Endothelial cell of umbilical vein (primary cell): ENCODE results near the gene BCR. TPM values are rescaled to one million over a fixed set of nuclear protein-coding genes. Genes with fewer than 3 reads are reported as not detected.

Source experiments
- BruUV-seq: library from RNA; stranded (reverse); fragments of 400-500 nt; replicated peaks from 2 replicates; lab custom pipeline; 2021; lab: Mats Ljungman, UMichigan
- CTCF ChIA-PET: fragments of 300-600, 350-600 bp; sonication (Branson Sonifier 250); formaldehyde crosslinking; loops from one replicate; lab custom pipeline; 2021; ENCODE audit warnings: antibody characterized with exemption, inconsistent platforms; lab: Charles Lee
- POLR2A ChIA-PET: fragments of 300-600, 350-600 bp; sonication (Branson Sonifier 250); formaldehyde crosslinking; loops from one replicate; lab custom pipeline; 2021; ENCODE audit warnings: antibody characterized with exemption, inconsistent platforms; lab: Charles Lee
- DNase-seq: peaks from one replicate; pipeline ENCODE4 v3.0.0-alpha.2; 2011; ENCODE audit warnings: low read depth, low spot score
- FAIRE-seq: peaks from 2 replicates; lab custom pipeline; 2011; peaks lifted over from hg19 to GRCh38; lab: Jason Lieb, UNC
- H2AFZ ChIP-seq: 2 replicates; pipeline ENCODE4 v1.6.0; 2012; ENCODE audit warnings: low read depth, low read length, control low read depth, inconsistent platforms
- H3K27ac ChIP-seq: 2 replicates; pipeline ENCODE4 v1.5.1; 2011; ENCODE audit warnings: low read depth, mild to moderate bottlenecking, control low read depth, low read length, moderate library complexity; ENCODE audit not compliant: insufficient read depth
- H3K27me3 ChIP-seq, 2 experiments: 2 replicates each; pipeline versions ENCODE4 v1.6.0 to v1.6.1; 2011; ENCODE audit warnings: low read length in 2 of 2, mixed read lengths in 1 of 2; ENCODE audit not compliant: control insufficient read depth in 2 of 2, insufficient read depth in 2 of 2
- H3K36me3 ChIP-seq, 2 experiments: 2 replicates in 1 of 2; 3 replicates in 1 of 2; pipeline ENCODE4 v1.5.1; 2011; ENCODE audit warnings: low read length in 2 of 2, mild to moderate bottlenecking in 1 of 2, moderate library complexity in 1 of 2; ENCODE audit not compliant: control insufficient read depth in 2 of 2, insufficient read depth in 2 of 2; ENCODE audit errors: extremely low read depth in 1 of 2
- H3K4me1 ChIP-seq: 3 replicates; pipeline ENCODE4 v1.5.1; 2011; ENCODE audit warnings: mild to moderate bottlenecking, low read length; ENCODE audit not compliant: control insufficient read depth, insufficient read depth; ENCODE audit errors: extremely low read depth
- H3K4me2 ChIP-seq: 2 replicates; pipeline ENCODE4 v1.6.1; 2011; ENCODE audit warnings: low read length, control low read depth, mixed read lengths; ENCODE audit not compliant: insufficient read depth
- H3K4me3 ChIP-seq, 3 experiments: fragments of 200-600 bp in 1 of 3; sonication (generic), shearing (Covaris generic) in 1 of 3; replicated peaks in 1 of 3; 2 replicates each; pipeline ENCODE4 v1.5.1; 2011 to 2016; ENCODE audit warnings: control low read depth in 3 of 3, low read length in 3 of 3, mild to moderate bottlenecking in 2 of 3, inconsistent platforms in 1 of 3, low read depth in 1 of 3, moderate library complexity in 1 of 3; ENCODE audit not compliant: insufficient read depth in 1 of 3
- H3K79me2 ChIP-seq: 2 replicates; pipeline ENCODE4 v1.6.0; 2012; ENCODE audit warnings: low read length, inconsistent platforms; ENCODE audit not compliant: control insufficient read depth, insufficient read depth
- H3K9ac ChIP-seq: replicated peaks from 2 replicates; pipeline ENCODE3; 2011; ENCODE audit warnings: low read length, control low read depth; ENCODE audit not compliant: insufficient read depth; ENCODE audit errors: extremely low read depth
- H3K9me1 ChIP-seq: replicated peaks from 3 replicates; pipeline ENCODE4 v1.6.0; 2011; ENCODE audit warnings: mild to moderate bottlenecking, low read length; ENCODE audit not compliant: control insufficient read depth, insufficient read depth; ENCODE audit errors: extremely low read depth
- H3K9me3 ChIP-seq: replicated peaks from 2 replicates; pipeline ENCODE4 v1.5.1; 2012; ENCODE audit warnings: low read length, inconsistent platforms; ENCODE audit not compliant: control insufficient read depth, insufficient read depth
- H4K20me1 ChIP-seq: replicated peaks from 2 replicates; pipeline ENCODE3; 2011; ENCODE audit warnings: mild to moderate bottlenecking, low read length; ENCODE audit not compliant: control insufficient read depth, insufficient read depth; ENCODE audit errors: extremely low read depth
- EZH2 ChIP-seq: IDR thresholded peaks from 2 replicates; pipeline ENCODE4 v1.6.1; 2012; ENCODE audit warnings: borderline replicate concordance, low read depth, mild to moderate bottlenecking, moderate library complexity, low read length, inconsistent platforms; ENCODE audit not compliant: severe bottlenecking
- FOS ChIP-seq: IDR thresholded peaks from 2 replicates; pipeline ENCODE4 v1.6.1; 2011; ENCODE audit warnings: mild to moderate bottlenecking, low read length, moderate library complexity, borderline replicate concordance; ENCODE audit not compliant: insufficient read depth
- GATA2 ChIP-seq: IDR thresholded peaks from 2 replicates; pipeline ENCODE4 v1.7.0; 2011; ENCODE audit warnings: low read depth, mild to moderate bottlenecking, moderate library complexity, mixed read lengths, low read length; ENCODE audit not compliant: insufficient read length, insufficient read depth
- JUN ChIP-seq: IDR thresholded peaks from 2 replicates; pipeline ENCODE4 v1.6.1; 2011; ENCODE audit warnings: borderline replicate concordance, low read depth; ENCODE audit not compliant: insufficient read length, insufficient read depth
- MYC ChIP-seq: IDR thresholded peaks from one replicate; pipeline ENCODE4 v1.6.1; 2011; ENCODE audit warnings: mild to moderate bottlenecking, low read depth, low read length
- POLR2A ChIP-seq: IDR thresholded peaks from 2 replicates; pipeline ENCODE4 v1.6.1; 2012; ENCODE audit warnings: low read depth, mild to moderate bottlenecking, control low read depth, low read length
- POLR2AphosphoS5 ChIP-seq: IDR thresholded peaks from 2 replicates; pipeline ENCODE4 v1.6.1; 2012; ENCODE audit warnings: low read depth, mild to moderate bottlenecking, control low read depth, low read length, moderate library complexity; ENCODE audit not compliant: insufficient read depth
- dilution Hi-C: fragments of 300-500 bp; cut with MboI; formaldehyde crosslinking; loops from one replicate; pipeline ENCODE4 v1.15.0; 2019; ENCODE audit warnings: low sequenced_read_pairs; ENCODE audit not compliant: extremely low pct_ligation_motif_present
- intact Hi-C: fragments of 100-400 bp; cut with micrococcal nuclease; formaldehyde crosslinking; loops from one replicate; pipeline ENCODE4 v1.10.0; 2022
- polyA plus RNA-seq, 4 experiments: library from polyadenylated mRNA; depleted of rRNA in 3 of 4; stranded (reverse) in 3 of 4; unstranded in 1 of 4; fragments of >200 nt; gene quantifications; 2 replicates each; pipeline versions ENCODE4 v1.2.1 to v1.2.3, GENCODE V29; 2011 to 2012; ENCODE audit warnings: missing spikeins in 1 of 4
- total RNA-seq: library from RNA; stranded (reverse); gene quantifications from 2 replicates; pipeline ENCODE4 v1.2.3, GENCODE V29; 2021
- TF ChIP-seq, protein P1 (sequence below), 2 donors: IDR thresholded peaks; 1 replicate in 1 of 2; 2 replicates in 1 of 2; pipeline ENCODE4 v1.5.1; 2011; ENCODE audit warnings: low read length in 2 of 2, mild to moderate bottlenecking in 2 of 2, moderate library complexity in 2 of 2, control low read depth in 1 of 2, inconsistent platforms in 1 of 2, low read depth in 1 of 2; ENCODE audit not compliant: insufficient read depth in 1 of 2; ENCODE audit errors: extremely low read depth in 1 of 2
- TF ChIP-seq, protein P2 (sequence below): IDR thresholded peaks from 2 replicates; pipeline ENCODE4 v1.6.1; 2011; ENCODE audit not compliant: insufficient read depth, insufficient read length

BCR gene
- total and polyA plus RNA-seq, 2 donors (not counting 3 experiments of a cell fraction or from before 2014, with no cell fraction given), result 129 to 141 TPM

DNA sequence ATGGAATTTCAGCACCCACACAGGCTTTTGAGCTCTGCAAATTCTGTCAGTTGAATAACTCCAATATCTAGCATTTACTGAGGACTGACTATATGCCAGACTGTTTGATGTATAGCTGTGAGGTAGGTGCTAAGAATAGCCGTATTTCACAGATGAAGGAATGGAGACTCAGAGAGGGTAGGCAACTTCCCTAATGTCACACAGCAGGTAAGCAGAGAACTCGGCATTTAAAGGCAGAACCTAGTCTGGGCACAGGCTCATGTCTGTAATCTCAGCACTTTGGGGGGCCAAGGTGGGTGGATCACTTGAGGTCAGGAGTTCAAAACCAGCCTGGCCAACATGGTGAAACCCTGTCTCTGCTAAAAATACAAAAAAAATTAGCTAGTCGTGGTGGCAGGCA lies 184.1 kb downstream of the BCR start:
- Histone ChIP-seq H4K20me1 (no peaks in the 10 kb centered on the region), H3K79me2 (no peaks in the 10 kb centered on the region), H2AFZ (no peak overlapping the region), H3K9ac (no peak overlapping the region), H3K27me3 (peaks cover 24 to 31% of the 10 kb centered on the region in 2 experiments), H3K4me1 (no peaks in the 10 kb centered on the region), H3K9me3 (no peaks in the 10 kb centered on the region), H3K4me2 (no peak overlapping the region), H3K9me1 (no peaks in the 10 kb centered on the region), H3K36me3 (no peaks in the 10 kb centered on the region), H3K27ac (no peak overlapping the region), H3K4me3 (no peak overlapping the region)
- BruUV-seq, result no TSS peak
- intact Hi-C loops (no loop called here), dilution Hi-C loops (no loop called here)
- no peak for DNase-seq
- ChIA-PET CTCF (no interaction called here), POLR2A (no interaction called here)
- FAIRE-seq, result no peak
- no peak for TF ChIP-seq GATA2
- TF ChIP-seq, protein P1, sequence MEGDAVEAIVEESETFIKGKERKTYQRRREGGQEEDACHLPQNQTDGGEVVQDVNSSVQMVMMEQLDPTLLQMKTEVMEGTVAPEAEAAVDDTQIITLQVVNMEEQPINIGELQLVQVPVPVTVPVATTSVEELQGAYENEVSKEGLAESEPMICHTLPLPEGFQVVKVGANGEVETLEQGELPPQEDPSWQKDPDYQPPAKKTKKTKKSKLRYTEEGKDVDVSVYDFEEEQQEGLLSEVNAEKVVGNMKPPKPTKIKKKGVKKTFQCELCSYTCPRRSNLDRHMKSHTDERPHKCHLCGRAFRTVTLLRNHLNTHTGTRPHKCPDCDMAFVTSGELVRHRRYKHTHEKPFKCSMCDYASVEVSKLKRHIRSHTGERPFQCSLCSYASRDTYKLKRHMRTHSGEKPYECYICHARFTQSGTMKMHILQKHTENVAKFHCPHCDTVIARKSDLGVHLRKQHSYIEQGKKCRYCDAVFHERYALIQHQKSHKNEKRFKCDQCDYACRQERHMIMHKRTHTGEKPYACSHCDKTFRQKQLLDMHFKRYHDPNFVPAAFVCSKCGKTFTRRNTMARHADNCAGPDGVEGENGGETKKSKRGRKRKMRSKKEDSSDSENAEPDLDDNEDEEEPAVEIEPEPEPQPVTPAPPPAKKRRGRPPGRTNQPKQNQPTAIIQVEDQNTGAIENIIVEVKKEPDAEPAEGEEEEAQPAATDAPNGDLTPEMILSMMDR (IDR thresholded peaks at IDR 0.05; ENCODE audit: extremely low read depth in 1 of 2, insufficient read depth in 1 of 2, low read depth in 1 of 2, low read length in 2 of 2), result no peak
- TF ChIP-seq JUN, result no peak
- no peak for TF ChIP-seq FOS
- TF ChIP-seq MYC, result no peak
- TF ChIP-seq EZH2, result no peak
- TF ChIP-seq, protein P2, sequence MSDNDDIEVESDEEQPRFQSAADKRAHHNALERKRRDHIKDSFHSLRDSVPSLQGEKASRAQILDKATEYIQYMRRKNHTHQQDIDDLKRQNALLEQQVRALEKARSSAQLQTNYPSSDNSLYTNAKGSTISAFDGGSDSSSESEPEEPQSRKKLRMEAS, result no peak
- no peak for TF ChIP-seq POLR2A
- no peak for TF ChIP-seq POLR2AphosphoS5
